ENCODE results near the gene PHTF1.

PHTF1 gene

GRCh38 chr1:113675302-113675701 lies 84.0 kb downstream of the PHTF1 start:
- FAIRE-seq, result peak; percentile 78
- TF ChIP-seq POLR2A (IDR thresholded peaks at IDR 0.05; ENCODE audit: low read depth, low read length), result no peak
- DNase-seq (ENCODE audit: insufficient read length, low spot score), result no peak

GRCh38 chr1:113674591-113674990 lies 84.7 kb downstream of the PHTF1 start:
- no peak for TF ChIP-seq POLR2A (IDR thresholded peaks at IDR 0.05; ENCODE audit: low read depth, low read length)
- FAIRE-seq (no peak), DNase-seq (ENCODE audit: insufficient read length, low spot score) (no peak)

GRCh38 chr1:113672491-113672890 lies 86.8 kb downstream of the PHTF1 start:
- TF ChIP-seq POLR2A (IDR thresholded peaks at IDR 0.05; ENCODE audit: low read depth, low read length), result no peak
- FAIRE-seq (no peak), DNase-seq (ENCODE audit: insufficient read length, low spot score) (no peak)

- FAIRE-seq (no peak), DNase-seq (ENCODE audit: insufficient read length, low spot score) (no peak)
- no peak for TF ChIP-seq POLR2A (IDR thresholded peaks at IDR 0.05; ENCODE audit: low read depth, low read length)
These were observed 88.6 kb downstream of the PHTF1 start for GRCh38 chr1:113670650-113671049.

- DNase-seq (ENCODE audit: insufficient read length, low spot score) (no peak), FAIRE-seq (no peak)
- TF ChIP-seq POLR2A (IDR thresholded peaks at IDR 0.05; ENCODE audit: low read depth, low read length), result no peak
These were observed 89.3 kb downstream of the PHTF1 start for GRCh38 chr1:113669988-113670387.

GRCh38 chr1:113666126-113666525 lies 93.2 kb downstream of the PHTF1 start:
- no peak for TF ChIP-seq POLR2A (IDR thresholded peaks at IDR 0.05; ENCODE audit: low read depth, low read length)
- FAIRE-seq (no peak), DNase-seq (ENCODE audit: insufficient read length, low spot score) (no peak)

GRCh38 chr1:113665071-113665470 lies 94.2 kb downstream of the PHTF1 start:
- FAIRE-seq, result no peak
- no peak for TF ChIP-seq POLR2A (IDR thresholded peaks at IDR 0.05; ENCODE audit: low read depth, low read length)
- no peak for DNase-seq (ENCODE audit: insufficient read length, low spot score)

- no peak for DNase-seq (ENCODE audit: insufficient read length, low spot score)
- FAIRE-seq, result no peak
- no peak for TF ChIP-seq POLR2A (IDR thresholded peaks at IDR 0.05; ENCODE audit: low read depth, low read length)
These were observed 95.9 kb downstream of the PHTF1 start for GRCh38 chr1:113663165-113663951.

GRCh38 chr1:113662101-113662500 lies 97.2 kb downstream of the PHTF1 start:
- DNase-seq (ENCODE audit: insufficient read length, low spot score) (no peak), FAIRE-seq (no peak)
- TF ChIP-seq POLR2A (IDR thresholded peaks at IDR 0.05; ENCODE audit: low read depth, low read length), result no peak

- TF ChIP-seq POLR2A (IDR thresholded peaks at IDR 0.05; ENCODE audit: low read depth, low read length), result no peak
- peak; percentile 33 for FAIRE-seq
- no peak for DNase-seq (ENCODE audit: insufficient read length, low spot score)
These were observed 99.2 kb downstream of the PHTF1 start for GRCh38 chr1:113660088-113660487.

- FAIRE-seq (no peak), DNase-seq (ENCODE audit: insufficient read length, low spot score) (no peak)
- TF ChIP-seq POLR2A (IDR thresholded peaks at IDR 0.05; ENCODE audit: low read depth, low read length), result no peak
These were observed 99.7 kb downstream of the PHTF1 start for GRCh38 chr1:113659556-113659955.

- TF ChIP-seq POLR2A (IDR thresholded peaks at IDR 0.05; ENCODE audit: low read depth, low read length), result no peak
- FAIRE-seq (no peak), DNase-seq (ENCODE audit: insufficient read length, low spot score) (no peak)
These were observed 100.3 kb downstream of the PHTF1 start for GRCh38 chr1:113659035-113659434.

GRCh38 chr1:113657556-113658063 lies 101.7 kb downstream of the PHTF1 start:
- DNase-seq (ENCODE audit: insufficient read length, low spot score), result no peak
- TF ChIP-seq POLR2A (IDR thresholded peaks at IDR 0.05; ENCODE audit: low read depth, low read length), result no peak
- FAIRE-seq, result no peak

- no peak for FAIRE-seq
- no peak for DNase-seq (ENCODE audit: insufficient read length, low spot score)
- TF ChIP-seq POLR2A (IDR thresholded peaks at IDR 0.05; ENCODE audit: low read depth, low read length), result no peak
These were observed 102.2 kb downstream of the PHTF1 start for GRCh38 chr1:113657126-113657525.

- DNase-seq (ENCODE audit: insufficient read length, low spot score) (no peak), FAIRE-seq (no peak)
- no peak for TF ChIP-seq POLR2A (IDR thresholded peaks at IDR 0.05; ENCODE audit: low read depth, low read length)
These were observed 104.4 kb downstream of the PHTF1 start for GRCh38 chr1:113654883-113655282.

Measured in H54 (cell line).